GM23248 (cell line): ENCODE data around the gene PIK3R4. TPM values are rescaled to one million over a fixed set of nuclear protein-coding genes. Genes with fewer than 3 reads are reported as not detected.

Experiments
- DNase-seq: peaks from one replicate; pipeline ENCODE4 v3.0.0-alpha.2; 2015
- H2AFZ ChIP-seq: fragments of 200-600 bp; sonication (generic); 2 replicates; pipeline ENCODE4 v1.6.1; 2016; ENCODE audit warnings: antibody characterized with exemption
- H3F3A ChIP-seq: fragments of 200-600 bp; sonication (generic); 2 replicates; pipeline ENCODE4 v1.6.1; 2016; ENCODE audit warnings: mild to moderate bottlenecking, antibody characterized with exemption, mixed run types; ENCODE audit not compliant: insufficient read depth
- H3K27ac ChIP-seq: fragments of 200-600 bp; sonication (generic); 2 replicates; pipeline ENCODE4 v1.5.1; 2016; ENCODE audit warnings: mild to moderate bottlenecking
- H3K27me3 ChIP-seq: fragments of 200-600 bp; sonication (generic); replicated peaks from 2 replicates; pipeline ENCODE4 v1.6.1; 2016; ENCODE audit warnings: mild to moderate bottlenecking; ENCODE audit not compliant: insufficient read depth
- H3K36me3 ChIP-seq: fragments of 200-600 bp; sonication (generic); 2 replicates; pipeline ENCODE4 v1.6.1; 2016; ENCODE audit warnings: low read depth, mild to moderate bottlenecking
- H3K4me1 ChIP-seq: fragments of 200-600 bp; sonication (generic); 2 replicates; pipeline ENCODE4 v1.6.1; 2016; ENCODE audit warnings: mild to moderate bottlenecking; ENCODE audit not compliant: insufficient read depth
- H3K4me2 ChIP-seq: fragments of 200-600 bp; sonication (generic); one replicate; pipeline ENCODE4 v1.6.1; 2016; ENCODE audit warnings: mild to moderate bottlenecking; ENCODE audit not compliant: unreplicated experiment
- H3K4me3 ChIP-seq: fragments of 200-600 bp; sonication (generic); 2 replicates; pipeline ENCODE4 v1.5.1; 2016; ENCODE audit warnings: mild to moderate bottlenecking
- H3K79me2 ChIP-seq: fragments of 200-600 bp; sonication (generic); 2 replicates; pipeline ENCODE4 v1.6.1; 2016; ENCODE audit warnings: mild to moderate bottlenecking; ENCODE audit not compliant: insufficient read depth
- H3K9ac ChIP-seq: fragments of 200-600 bp; sonication (generic); 2 replicates; pipeline ENCODE4 v1.6.1; 2016; ENCODE audit warnings: mild to moderate bottlenecking
- H3K9me2 ChIP-seq: fragments of 200-600 bp; sonication (generic); 2 replicates; pipeline ENCODE4 v1.6.1; 2016; ENCODE audit warnings: mixed run types, mild to moderate bottlenecking, moderate library complexity; ENCODE audit not compliant: insufficient read depth
- H3K9me3 ChIP-seq: fragments of 200-600 bp; sonication (generic); one replicate; pipeline ENCODE4 v1.6.1; 2017; ENCODE audit warnings: low read depth
- H4K20me1 ChIP-seq: fragments of 200-600 bp; sonication (generic); 2 replicates; pipeline ENCODE4 v1.6.0; 2016; ENCODE audit not compliant: insufficient read depth
- EZH2 ChIP-seq: fragments of 200-600 bp; sonication (generic); IDR thresholded peaks from 2 replicates; pipeline ENCODE4 v1.6.1; 2018; ENCODE audit warnings: antibody characterized with exemption, mild to moderate bottlenecking; ENCODE audit not compliant: insufficient read depth, poor library complexity, severe bottlenecking
- EZH2phosphoT487 ChIP-seq: fragments of 200-600 bp; sonication (generic); IDR thresholded peaks from 2 replicates; pipeline ENCODE4 v1.6.1; 2018; ENCODE audit warnings: antibody characterized with exemption, moderate library complexity, mild to moderate bottlenecking, low read depth; ENCODE audit not compliant: insufficient read depth
- WGBS, 2 experiments: methylation state at CpG; one replicate each; pipeline ENCODE4 v1.1.6; 2015 to 2017; ENCODE audit warnings: low lambda C conversion rate in 2 of 2, low coverage in 1 of 2; ENCODE audit errors: missing lambda C conversion rate in 2 of 2; 5-methylcytosine and 5-hydroxymethylcytosine counted together
- in situ Hi-C: fragments of 300-500 bp; cut with MboI; formaldehyde crosslinking; loops from 2 replicates; pipeline ENCODE4 v1.15.0; 2020
- polyA plus RNA-seq: library from polyadenylated mRNA; unstranded; fragments of >200 nt; fragmentation: Nextera tagmentation; extraction: Ambion mirVana; gene quantifications from 2 replicates; pipeline ENCODE4 v1.2.1, GENCODE V29; 2016
- total RNA-seq: library from RNA; depleted of rRNA; stranded (reverse); fragments of >200 nt; shearing (Covaris generic); gene quantifications from 2 replicates; pipeline ENCODE4 v1.2.3, GENCODE V29; 2014

The PIK3R4 gene
- total and polyA plus RNA-seq, 2 experiments from 2014 or later: 19.1 to 20.1 TPM

- H3K27ac ChIP-seq: no peak overlapping the region
- no peaks in the 10 kb centered on the region for H3K9me2 ChIP-seq
- no peaks in the 10 kb centered on the region for H3K79me2 ChIP-seq
- WGBS, 2 experiments: 38 to 50% methylated on average over 1 of the region's 1 CpG
- no peaks in the 10 kb centered on the region; the same call in none of the 2 replicates for H3K27me3 ChIP-seq
- TF ChIP-seq EZH2: no peak
- TF ChIP-seq EZH2phosphoT487: 0 out of 2 replicates have a peak, but pooled peaks have one; percentile 70
- peaks cover 11% of the 10 kb centered on the region for H3K4me1 ChIP-seq
- peak; percentile 57 for DNase-seq
- peaks cover 7% of the 10 kb centered on the region; the same call in 1 of the 2 replicates for H3F3A ChIP-seq
- no peak overlapping the region for H2AFZ ChIP-seq
- H3K4me3 ChIP-seq: no peak overlapping the region
- in situ Hi-C loops: loop anchor here (10.0 kb wide), 1 partner anchor 134 kb away; the partner anchor contains the start of gene ATP2C1
- H3K4me2 ChIP-seq: peak overlapping the region; percentile 11
- 0 out of 2 replicates have a peak, but pooled peaks cover 3% of the 10 kb centered on the region for H4K20me1 ChIP-seq
- H3K9ac ChIP-seq: no peak overlapping the region
- H3K36me3 ChIP-seq: no peaks in the 10 kb centered on the region
- no peaks in the 10 kb centered on the region for H3K9me3 ChIP-seq
Measured at GRCh38 chr3:130760922-130761321, 14.3 kb upstream of the PIK3R4 start.

- Histone ChIP-seq H3K4me1 (peaks cover 11% of the 10 kb centered on the region), H2AFZ (no peak overlapping the region), H3K79me2 (no peaks in the 10 kb centered on the region), H3K27ac (no peak overlapping the region), H3K27me3 (no peaks in the 10 kb centered on the region; the same call in 1 of the 2 replicates), H3K9ac (no peak overlapping the region), H3K9me3 (no peaks in the 10 kb centered on the region), H4K20me1 (0 out of 2 replicates have a peak, but pooled peaks cover 2% of the 10 kb centered on the region), H3K36me3 (no peaks in the 10 kb centered on the region), H3K9me2 (no peaks in the 10 kb centered on the region), H3K4me2 (no peak overlapping the region), H3K4me3 (no peak overlapping the region), H3F3A (peaks cover 7% of the 10 kb centered on the region; the same call in 1 of the 2 replicates)
- no peak for TF ChIP-seq EZH2
- TF ChIP-seq EZH2phosphoT487: no peak
- in situ Hi-C loops: loop anchor here (10.0 kb wide), 1 partner anchor 135 kb away; the partner anchor contains the start of gene ATP2C1
- WGBS, 2 experiments: 1% methylated on average over 4 of the region's 4 CpGs
- peak; percentile 80 for DNase-seq
Measured at GRCh38 chr3:130759692-130760338, 13.2 kb upstream of the PIK3R4 start.

GRCh38 chr3:130758624-130759369 lies 12.2 kb upstream of the PIK3R4 start:
- Histone ChIP-seq H3K36me3 (no peaks in the 10 kb centered on the region), H3K4me3 (no peak overlapping the region), H3K27me3 (no peaks in the 10 kb centered on the region), H3K4me2 (no peak overlapping the region), H3K4me1 (peaks cover 11% of the 10 kb centered on the region), H3K79me2 (no peaks in the 10 kb centered on the region), H3K9me3 (no peaks in the 10 kb centered on the region), H3K27ac (no peak overlapping the region), H3K9ac (no peak overlapping the region), H3F3A (peaks cover 7% of the 10 kb centered on the region; the same call in 1 of the 2 replicates), H3K9me2 (no peaks in the 10 kb centered on the region), H2AFZ (no peak overlapping the region), H4K20me1 (no peaks in the 10 kb centered on the region)
- in situ Hi-C loops: no loop called here
- 72 to 77% methylated on average over 7 of the region's 7 CpGs for WGBS, 2 experiments
- TF ChIP-seq EZH2phosphoT487: no peak
- TF ChIP-seq EZH2: no peak
- no peak for DNase-seq

- WGBS, 2 experiments: 66 to 79% methylated on average over 3 of the region's 3 CpGs
- H4K20me1 ChIP-seq: no peaks in the 10 kb centered on the region
- TF ChIP-seq EZH2phosphoT487 (no peak), EZH2 (no peak)
Measured at GRCh38 chr3:130757611-130758150, 11.1 kb upstream of the PIK3R4 start.

More at GRCh38 chr3:130757611-130758150, 11.1 kb upstream of the PIK3R4 start:
- no peaks in the 10 kb centered on the region for H3K27me3 ChIP-seq
- no peak overlapping the region for H3K4me3 ChIP-seq
- H3K9me2 ChIP-seq: no peaks in the 10 kb centered on the region
- H3F3A ChIP-seq: peaks cover 7% of the 10 kb centered on the region; the same call in 1 of the 2 replicates
- H3K4me2 ChIP-seq: no peak overlapping the region
- H2AFZ ChIP-seq: no peak overlapping the region
- no peak for DNase-seq
- no peaks in the 10 kb centered on the region for H3K79me2 ChIP-seq
- H3K27ac ChIP-seq: no peak overlapping the region
- H3K9me3 ChIP-seq: no peaks in the 10 kb centered on the region
- H3K9ac ChIP-seq: no peak overlapping the region
- in situ Hi-C loops: no loop called here
- peaks cover 11% of the 10 kb centered on the region for H3K4me1 ChIP-seq
- no peaks in the 10 kb centered on the region for H3K36me3 ChIP-seq
